HepG2 (cell line): ENCODE data around the gene CSNK2A1. TPM values are rescaled to one million over a fixed set of nuclear protein-coding genes. Genes with fewer than 3 reads are reported as not detected.

Source experiments
- ATAC-seq: fragments of 200-7000 bp; cut with Tn5 transposase; 3 replicates; pipeline ENCODE4 v1.9.1; 2020; ENCODE audit warnings: mild to moderate bottlenecking, moderate library complexity
- BruUV-seq: library from RNA; stranded (reverse); fragments of 400-500 nt; replicated peaks from 2 replicates; lab custom pipeline; 2021; lab: Mats Ljungman, UMichigan
- CTCF ChIA-PET: fragments of 300-600 bp; formaldehyde crosslinking; extraction: SDS; loops from one replicate; lab custom pipeline; 2021; ENCODE audit warnings: low total read pairs, inconsistent platforms, low intra/inter-chr PET ratio; lab: Yijun Ruan, JAX
- POLR2A ChIA-PET: fragments of 350-600 bp; sonication (Branson Sonifier 250); formaldehyde crosslinking; loops from one replicate; lab custom pipeline; 2020; ENCODE audit warnings: antibody characterized with exemption, inconsistent platforms; lab: Yijun Ruan, JAX
- DNase-seq: peaks from one replicate; pipeline ENCODE4 v3.0.0-alpha.2; 2015; ENCODE audit warnings: low spot score
- FAIRE-seq: peaks from 3 replicates; lab custom pipeline; 2011; peaks lifted over from hg19 to GRCh38; lab: Jason Lieb, UNC
- H2AFZ ChIP-seq: one replicate; pipeline ENCODE4 v1.6.1; 2011; ENCODE audit warnings: low read length, inconsistent platforms
- H3K27ac ChIP-seq: fragments of 300-600 bp; 3 replicates; pipeline ENCODE4 v1.8.0; 2011; ENCODE audit warnings: mixed run types, mild to moderate bottlenecking, mixed read lengths, low read length, inconsistent platforms; ENCODE audit not compliant: insufficient read depth; ENCODE audit errors: extremely low read length
- H3K27me3 ChIP-seq, 2 experiments: fragments of 200-600 bp in 1 of 2; 2 replicates in 1 of 2; 3 replicates in 1 of 2; pipeline versions ENCODE4 v1.6.0 to v1.8.0; 2011; ENCODE audit warnings: low read length in 2 of 2, mild to moderate bottlenecking in 2 of 2, moderate library complexity in 2 of 2, inconsistent platforms in 1 of 2; ENCODE audit not compliant: insufficient read depth in 2 of 2, control insufficient read depth in 1 of 2
- H3K36me3 ChIP-seq, 2 experiments: fragments of 200-600 bp in 1 of 2; replicated peaks in 1 of 2; 2 replicates in 1 of 2; 3 replicates in 1 of 2; pipeline versions ENCODE4 v1.5.1 to v1.8.0; 2011; ENCODE audit warnings: low read length in 2 of 2, inconsistent platforms in 1 of 2; ENCODE audit not compliant: insufficient read depth in 2 of 2, control insufficient read depth in 1 of 2
- H3K4me1 ChIP-seq: 2 replicates; pipeline ENCODE4 v1.5.1; 2012; ENCODE audit warnings: low read length, inconsistent platforms; ENCODE audit not compliant: insufficient read depth
- H3K4me2 ChIP-seq: 2 replicates; pipeline ENCODE4 v1.6.0; 2011; ENCODE audit warnings: low read depth, low read length, inconsistent platforms
- H3K4me3 ChIP-seq, 3 experiments: fragments of 200-600 bp in 1 of 3; sonication (generic), shearing (Covaris generic) in 1 of 3; replicated peaks in 1 of 3; 2 replicates each; pipeline ENCODE4 v1.5.1; 2011 to 2016; ENCODE audit warnings: low read length in 3 of 3, inconsistent platforms in 2 of 3, low read depth in 2 of 3, mild to moderate bottlenecking in 2 of 3, control low read depth in 1 of 3, mixed read lengths in 1 of 3; ENCODE audit not compliant: insufficient read depth in 1 of 3
- H3K79me2 ChIP-seq: one replicate; pipeline ENCODE4 v1.6.1; 2011; ENCODE audit warnings: low read length, inconsistent platforms; ENCODE audit not compliant: insufficient read depth
- H3K9ac ChIP-seq: 2 replicates; pipeline ENCODE4 v1.6.0; 2011; ENCODE audit warnings: mild to moderate bottlenecking, low read depth, low read length, inconsistent platforms; ENCODE audit not compliant: insufficient read depth
- H3K9me3 ChIP-seq: 2 replicates; pipeline ENCODE4 v1.5.1; 2012; ENCODE audit warnings: mild to moderate bottlenecking, low read length
- H4K20me1 ChIP-seq: 2 replicates; pipeline ENCODE4 v1.6.0; 2011; ENCODE audit warnings: inconsistent platforms, mild to moderate bottlenecking, low read length, moderate library complexity; ENCODE audit not compliant: insufficient read depth
- MIER2 ChIP-seq: IDR thresholded peaks from 2 replicates; pipeline ENCODE4 v1.6.1; 2016; ENCODE audit warnings: missing biosample characterization, missing genetic modification reagents
- MIER3 ChIP-seq: IDR thresholded peaks from 2 replicates; pipeline ENCODE4 v1.6.1; 2016; ENCODE audit warnings: missing compliant biosample characterization, borderline replicate concordance
- PHF21A ChIP-seq: sonication (generic); formaldehyde crosslinking; IDR thresholded peaks from 2 replicates; pipeline ENCODE4 v1.5.0; 2020; ENCODE audit warnings: mild to moderate bottlenecking, missing genetic modification reagents
- SMAD3 ChIP-seq: sonication (generic); formaldehyde crosslinking; IDR thresholded peaks from 2 replicates; pipeline ENCODE4 v1.4.0; 2020; ENCODE audit warnings: missing genetic modification reagents
- STAG1 ChIP-seq: sonication (generic); formaldehyde crosslinking; IDR thresholded peaks from 2 replicates; pipeline ENCODE4 v1.4.0; 2020; ENCODE audit warnings: missing genetic modification reagents
- TSC22D2 ChIP-seq: sonication (generic); formaldehyde crosslinking; IDR thresholded peaks from 2 replicates; pipeline ENCODE4 v1.5.1; 2020; ENCODE audit warnings: missing genetic modification reagents, mild to moderate bottlenecking, borderline replicate concordance
- ZKSCAN8 ChIP-seq: IDR thresholded peaks from 2 replicates; pipeline ENCODE4 v1.6.1; 2016; ENCODE audit warnings: borderline replicate concordance, missing genetic modification reagents, missing compliant biosample characterization
- ZNF124 ChIP-seq: sonication (generic); formaldehyde crosslinking; IDR thresholded peaks from 2 replicates; pipeline ENCODE4 v1.4.0; 2020; ENCODE audit warnings: missing genetic modification reagents
- ZNF432 ChIP-seq: sonication (generic); formaldehyde crosslinking; IDR thresholded peaks from 2 replicates; pipeline ENCODE4 v1.5.0; 2020; ENCODE audit warnings: missing genetic modification reagents, mild to moderate bottlenecking, borderline replicate concordance
- ZNF770 ChIP-seq: sonication (generic); formaldehyde crosslinking; IDR thresholded peaks from 2 replicates; pipeline ENCODE4 v1.5.0; 2020; ENCODE audit warnings: mild to moderate bottlenecking, missing genetic modification reagents
- whole genome bisulfite sequencing: methylation state at CpG from one replicate; pipeline ENCODE4 v1.1.6; 2017; ENCODE audit warnings: low lambda C conversion rate; 5-methylcytosine and 5-hydroxymethylcytosine counted together
- in situ Hi-C: cut with HindIII; loops from 2 replicates; pipeline ENCODE4 v1.10.0; 2017; ENCODE audit warnings: low pct_unique_long_range_greater_than_20kb; ENCODE audit not compliant: extremely low pct_ligation_motif_present
- intact Hi-C: fragments of 100-400 bp; cut with micrococcal nuclease; formaldehyde crosslinking; loops from one replicate; pipeline ENCODE4 v1.10.0; 2022; ENCODE audit not compliant: unreplicated experiment
- polyA plus RNA-seq, 8 experiments: library from polyadenylated mRNA; depleted of rRNA in 3 of 8; stranded (reverse) in 7 of 8; unstranded in 1 of 8; fragments of >200 nt; fragmentation: Illumina TruSeq in 4 of 8; extraction: Trizol in 4 of 8; gene quantifications; 2 replicates each; pipeline versions ENCODE4 v1.2.1 to v1.2.3, GENCODE V29; 2011 to 2016; ENCODE audit warnings: low read depth in 4 of 8, missing spikeins in 1 of 8, mixed read lengths in 1 of 8; ENCODE audit not compliant: insufficient read depth in 1 of 8
- total RNA-seq, 5 experiments: library from RNA; depleted of rRNA; stranded (reverse); fragments of >200 nt; fragmentation: Illumina TruSeq; extraction: Trizol; gene quantifications; 2 replicates each; pipeline ENCODE4 v1.2.3, GENCODE V29; 2016; ENCODE audit warnings: low read depth in 1 of 5
- TF ChIP-seq, protein P1 (sequence below): sonication (generic); formaldehyde crosslinking; IDR thresholded peaks from 2 replicates; pipeline ENCODE4 v1.4.0; 2020; ENCODE audit warnings: missing genetic modification reagents
- TF ChIP-seq, protein P2 (sequence below): IDR thresholded peaks from 2 replicates; pipeline ENCODE4 v1.6.1; 2012; ENCODE audit warnings: low read depth, low read length, improper control_type of control experiment
- TF ChIP-seq, protein P3 (sequence below), 2 experiments: sonication (generic) in 1 of 2; formaldehyde crosslinking in 1 of 2; IDR thresholded peaks; 2 replicates each; pipeline versions ENCODE4 v1.4.0 to v1.6.1; 2018 to 2020; ENCODE audit warnings: missing genetic modification reagents in 2 of 2, borderline replicate concordance in 1 of 2, low read depth in 1 of 2, mild to moderate bottlenecking in 1 of 2, missing biosample characterization in 1 of 2
- TF ChIP-seq, protein P4 (sequence below): sonication (generic); formaldehyde crosslinking; IDR thresholded peaks from 2 replicates; pipeline ENCODE4 v1.5.1; 2020; ENCODE audit warnings: missing genetic modification reagents, mild to moderate bottlenecking, borderline replicate concordance

The CSNK2A1 gene
- total and polyA plus RNA-seq, 2 of the 13 experiments (the other 11 are each of a cell fraction or from before 2014, with no cell fraction given) = 153 to 231 TPM

DNA sequence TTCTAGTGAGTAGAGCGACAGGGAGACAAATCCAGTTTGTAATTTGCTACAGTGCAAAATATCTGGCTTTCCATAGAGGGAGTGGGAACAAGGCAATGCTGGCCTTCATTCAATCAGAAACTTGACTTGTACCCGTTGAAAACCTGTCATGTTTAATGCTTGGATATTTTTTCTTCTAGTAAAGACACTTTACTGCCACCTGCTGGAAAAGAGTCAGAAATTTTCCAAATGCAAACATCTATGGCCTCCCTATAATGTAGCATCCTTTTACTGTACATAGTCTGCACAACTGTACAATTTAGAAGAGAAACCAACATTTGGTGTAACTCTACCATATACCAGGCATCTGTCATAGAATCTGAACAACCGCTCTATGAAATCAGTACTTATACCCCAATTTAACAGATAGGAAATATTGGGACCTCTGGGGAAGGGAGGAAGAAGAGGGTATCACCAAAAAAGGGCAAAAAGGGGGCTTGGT, 64.6 kb downstream of the CSNK2A1 start:
- no peak overlapping the region for H3K9ac ChIP-seq
- in situ Hi-C loops (no loop called here), intact Hi-C loops (loop anchor here (1.0 to 5.0 kb wide), 4 partner anchors 17 to 125 kb away; partner anchors contain the start of gene TBC1D20)
- no peak overlapping the region for H3K27ac ChIP-seq
- FAIRE-seq (peak; percentile 63), DNase-seq (peak; percentile 84), ATAC-seq (peak; percentile 60)
- no peak overlapping the region for H2AFZ ChIP-seq
- no peak overlapping the region for H3K4me2 ChIP-seq
- no peaks in the 10 kb centered on the region for H3K79me2 ChIP-seq
- peaks cover 56% of the 10 kb centered on the region for H3K4me1 ChIP-seq
- no peaks in the 10 kb centered on the region for H3K27me3 ChIP-seq
- no peak overlapping the region for H3K4me3 ChIP-seq
- POLR2A ChIA-PET = interaction anchor here (0.9 to 3.3 kb wide), 7 partner anchors 18 to 125 kb away, joined by 3 to 14 read pairs (median 5); partner anchors contain the start of genes RBCK1 and TRIB3
- 66% methylated on average over 3 of the region's 3 CpGs for WGBS
- no peaks in the 10 kb centered on the region for H3K9me3 ChIP-seq
- peaks cover 24 to 46% of the 10 kb centered on the region in 2 experiments for H3K36me3 ChIP-seq
- CTCF ChIA-PET = interaction anchor here (1.2 to 3.0 kb wide), 5 partner anchors 16 to 125 kb away, joined by 3 to 24 read pairs (median 5); no protein-coding TSS in a partner anchor
- no peaks in the 10 kb centered on the region for H4K20me1 ChIP-seq
- no TSS peak for BruUV-seq
- TF ChIP-seq SMAD3 (CRISPR knock-in tag) (peak; percentile 44; the same call in 1 of the 2 replicates), ZNF770 (CRISPR knock-in tag) (peak; percentile 23; the same call in 1 of the 2 replicates), STAG1 (CRISPR knock-in tag) (peak; percentile 77), MIER2 (CRISPR knock-in tag) (peak; percentile 29; the same call in 1 of the 2 replicates), ZNF432 (CRISPR knock-in tag) (no peak), ZNF124 (CRISPR knock-in tag) (0 out of 2 replicates have a peak, but pooled peaks have one; percentile 16), ZKSCAN8 (CRISPR knock-in tag) (peak; percentile 65; the same call in 1 of the 2 replicates), MIER3 (CRISPR knock-in tag) (peak; percentile 55; the same call in 1 of the 2 replicates), PHF21A (CRISPR knock-in tag) (no peak), TSC22D2 (CRISPR knock-in tag) (peak; percentile 44; the same call in 1 of the 2 replicates)
- TF ChIP-seq, protein P1, sequence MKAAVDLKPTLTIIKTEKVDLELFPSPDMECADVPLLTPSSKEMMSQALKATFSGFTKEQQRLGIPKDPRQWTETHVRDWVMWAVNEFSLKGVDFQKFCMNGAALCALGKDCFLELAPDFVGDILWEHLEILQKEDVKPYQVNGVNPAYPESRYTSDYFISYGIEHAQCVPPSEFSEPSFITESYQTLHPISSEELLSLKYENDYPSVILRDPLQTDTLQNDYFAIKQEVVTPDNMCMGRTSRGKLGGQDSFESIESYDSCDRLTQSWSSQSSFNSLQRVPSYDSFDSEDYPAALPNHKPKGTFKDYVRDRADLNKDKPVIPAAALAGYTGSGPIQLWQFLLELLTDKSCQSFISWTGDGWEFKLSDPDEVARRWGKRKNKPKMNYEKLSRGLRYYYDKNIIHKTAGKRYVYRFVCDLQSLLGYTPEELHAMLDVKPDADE = no peak
- TF ChIP-seq, protein P2, sequence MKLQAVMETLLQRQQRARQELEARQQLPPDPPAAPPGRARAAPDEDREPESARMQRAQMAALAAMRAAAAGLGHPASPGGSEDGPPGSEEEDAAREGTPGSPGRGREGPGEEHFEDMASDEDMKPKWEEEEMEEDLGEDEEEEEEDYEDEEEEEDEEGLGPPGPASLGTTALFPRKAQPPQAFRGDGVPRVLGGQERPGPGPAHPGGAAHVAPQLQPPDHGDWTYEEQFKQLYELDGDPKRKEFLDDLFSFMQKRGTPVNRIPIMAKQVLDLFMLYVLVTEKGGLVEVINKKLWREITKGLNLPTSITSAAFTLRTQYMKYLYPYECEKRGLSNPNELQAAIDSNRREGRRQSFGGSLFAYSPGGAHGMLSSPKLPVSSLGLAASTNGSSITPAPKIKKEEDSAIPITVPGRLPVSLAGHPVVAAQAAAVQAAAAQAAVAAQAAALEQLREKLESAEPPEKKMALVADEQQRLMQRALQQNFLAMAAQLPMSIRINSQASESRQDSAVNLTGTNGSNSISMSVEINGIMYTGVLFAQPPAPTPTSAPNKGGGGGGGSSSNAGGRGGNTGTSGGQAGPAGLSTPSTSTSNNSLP = peak; percentile 45; the same call in 1 of the 2 replicates
- TF ChIP-seq, protein P3, sequence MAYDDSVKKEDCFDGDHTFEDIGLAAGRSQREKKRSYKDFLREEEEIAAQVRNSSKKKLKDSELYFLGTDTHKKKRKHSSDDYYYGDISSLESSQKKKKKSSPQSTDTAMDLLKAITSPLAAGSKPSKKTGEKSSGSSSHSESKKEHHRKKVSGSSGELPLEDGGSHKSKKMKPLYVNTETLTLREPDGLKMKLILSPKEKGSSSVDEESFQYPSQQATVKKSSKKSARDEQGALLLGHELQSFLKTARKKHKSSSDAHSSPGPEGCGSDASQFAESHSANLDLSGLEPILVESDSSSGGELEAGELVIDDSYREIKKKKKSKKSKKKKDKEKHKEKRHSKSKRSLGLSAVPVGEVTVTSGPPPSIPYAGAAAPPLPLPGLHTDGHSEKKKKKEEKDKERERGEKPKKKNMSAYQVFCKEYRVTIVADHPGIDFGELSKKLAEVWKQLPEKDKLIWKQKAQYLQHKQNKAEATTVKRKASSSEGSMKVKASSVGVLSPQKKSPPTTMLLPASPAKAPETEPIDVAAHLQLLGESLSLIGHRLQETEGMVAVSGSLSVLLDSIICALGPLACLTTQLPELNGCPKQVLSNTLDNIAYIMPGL (CRISPR knock-in tag; IDR thresholded peaks at IDR 0.05; ENCODE audit: borderline replicate concordance in 1 of 2, low read depth in 1 of 2) = peak in 1 of 2 experiments; percentile 66; a peak in 1 of 4 replicates
- TF ChIP-seq, protein P4, sequence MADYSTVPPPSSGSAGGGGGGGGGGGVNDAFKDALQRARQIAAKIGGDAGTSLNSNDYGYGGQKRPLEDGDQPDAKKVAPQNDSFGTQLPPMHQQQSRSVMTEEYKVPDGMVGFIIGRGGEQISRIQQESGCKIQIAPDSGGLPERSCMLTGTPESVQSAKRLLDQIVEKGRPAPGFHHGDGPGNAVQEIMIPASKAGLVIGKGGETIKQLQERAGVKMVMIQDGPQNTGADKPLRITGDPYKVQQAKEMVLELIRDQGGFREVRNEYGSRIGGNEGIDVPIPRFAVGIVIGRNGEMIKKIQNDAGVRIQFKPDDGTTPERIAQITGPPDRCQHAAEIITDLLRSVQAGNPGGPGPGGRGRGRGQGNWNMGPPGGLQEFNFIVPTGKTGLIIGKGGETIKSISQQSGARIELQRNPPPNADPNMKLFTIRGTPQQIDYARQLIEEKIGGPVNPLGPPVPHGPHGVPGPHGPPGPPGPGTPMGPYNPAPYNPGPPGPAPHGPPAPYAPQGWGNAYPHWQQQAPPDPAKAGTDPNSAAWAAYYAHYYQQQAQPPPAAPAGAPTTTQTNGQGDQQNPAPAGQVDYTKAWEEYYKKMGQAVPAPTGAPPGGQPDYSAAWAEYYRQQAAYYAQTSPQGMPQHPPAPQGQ (CRISPR knock-in tag) = 0 out of 2 replicates have a peak, but pooled peaks have one; percentile 69
